SK-N-MC (cell line): ENCODE results near the gene RNF130.

Experiments used
- DNase-seq: peaks from one replicate; pipeline ENCODE4 v3.0.0-alpha.2; 2011; ENCODE audit warnings: low read depth, low spot score
- H3K27ac ChIP-seq: fragments of 200-600 bp; sonication (generic); 2 replicates; pipeline ENCODE4 v1.5.1; 2016; ENCODE audit warnings: mixed run types
- H3K36me3 ChIP-seq: fragments of 200-600 bp; sonication (generic); 2 replicates; pipeline ENCODE4 v1.6.1; 2017; ENCODE audit warnings: antibody characterized with exemption, low read length, mixed read lengths; ENCODE audit not compliant: insufficient read depth
- H3K4me3 ChIP-seq: fragments of 200-600 bp; sonication (generic); 2 replicates; pipeline ENCODE4 v1.5.1; 2016
- H3K9ac ChIP-seq: fragments of 200-600 bp; sonication (generic); 2 replicates; pipeline ENCODE4 v1.8.0; 2017; ENCODE audit warnings: mixed run types, mixed read lengths; ENCODE audit not compliant: insufficient read length
- H3K9me3 ChIP-seq: fragments of 200-600 bp; sonication (generic); 2 replicates; pipeline ENCODE4 v1.6.1; 2017; ENCODE audit warnings: low read depth, mild to moderate bottlenecking, antibody characterized with exemption, low read length, moderate library complexity, mixed read lengths
- EZH2 ChIP-seq: fragments of 200-600 bp; sonication (generic); IDR thresholded peaks from one replicate; pipeline ENCODE4 v1.6.1; 2017; ENCODE audit warnings: antibody characterized with exemption
- FOXP2 ChIP-seq: optimal IDR thresholded peaks from 2 replicates; pipeline ENCODE3; 2011; ENCODE audit warnings: mild to moderate bottlenecking, moderate library complexity; ENCODE audit not compliant: insufficient read depth; ENCODE audit errors: extremely low read length, control extremely low read depth
- POLR2AphosphoS5 ChIP-seq: IDR thresholded peaks from 2 replicates; pipeline ENCODE4 v1.6.1; 2012; ENCODE audit warnings: mild to moderate bottlenecking, low read depth, low read length, borderline replicate concordance

Gene RNF130

DNA sequence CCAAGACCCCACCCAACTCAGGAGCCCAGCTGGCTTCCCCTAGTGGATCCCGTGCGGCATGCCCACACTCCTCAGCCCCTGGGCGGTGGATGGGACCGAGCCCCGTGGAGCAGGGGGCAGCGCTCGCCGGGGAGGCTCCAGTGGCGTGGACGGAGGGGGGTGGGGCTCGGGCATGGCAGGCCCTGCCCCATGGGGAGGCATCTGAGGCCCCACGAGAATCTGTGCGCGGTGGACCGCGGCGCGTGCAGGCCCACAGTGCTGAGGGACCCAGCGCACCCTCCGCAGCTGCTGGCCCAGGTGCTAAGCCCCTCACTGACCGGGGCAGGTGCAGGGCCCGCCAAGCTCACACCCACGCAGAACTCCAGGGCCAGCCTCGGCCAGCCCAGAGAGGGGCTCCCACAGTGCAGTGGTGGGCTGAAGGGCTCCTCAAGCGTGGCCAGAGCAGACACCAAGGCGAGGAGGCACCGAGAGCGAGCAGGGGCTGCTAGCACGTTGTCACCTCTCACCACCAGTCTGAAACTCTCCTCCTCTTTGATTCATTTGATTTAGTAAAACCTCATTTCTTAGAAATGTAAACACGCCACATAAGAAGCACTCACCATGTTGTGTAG is 25.6 kb downstream of the RNF130 start:
- no peak overlapping the region for H3K27ac ChIP-seq
- peaks cover 7% of the 10 kb centered on the region; the same call in 1 of the 2 replicates for H3K36me3 ChIP-seq
- no peak for DNase-seq
- H3K9ac ChIP-seq = no peak overlapping the region
- no peak overlapping the region for H3K4me3 ChIP-seq
- TF ChIP-seq EZH2 = no peak
- TF ChIP-seq POLR2AphosphoS5 = no peak
- no peak for TF ChIP-seq FOXP2
- no peaks in the 10 kb centered on the region for H3K9me3 ChIP-seq

GRCh38 chr5:180043377-180043776 is 28.2 kb downstream of the RNF130 start:
- Histone ChIP-seq H3K9me3 (no peaks in the 10 kb centered on the region), H3K9ac (no peak overlapping the region), H3K4me3 (no peak overlapping the region), H3K27ac (no peak overlapping the region), H3K36me3 (peaks cover 29% of the 10 kb centered on the region)
- DNase-seq = no peak
- TF ChIP-seq EZH2 = no peak
- TF ChIP-seq FOXP2 = no peak
- no peak for TF ChIP-seq POLR2AphosphoS5

DNA sequence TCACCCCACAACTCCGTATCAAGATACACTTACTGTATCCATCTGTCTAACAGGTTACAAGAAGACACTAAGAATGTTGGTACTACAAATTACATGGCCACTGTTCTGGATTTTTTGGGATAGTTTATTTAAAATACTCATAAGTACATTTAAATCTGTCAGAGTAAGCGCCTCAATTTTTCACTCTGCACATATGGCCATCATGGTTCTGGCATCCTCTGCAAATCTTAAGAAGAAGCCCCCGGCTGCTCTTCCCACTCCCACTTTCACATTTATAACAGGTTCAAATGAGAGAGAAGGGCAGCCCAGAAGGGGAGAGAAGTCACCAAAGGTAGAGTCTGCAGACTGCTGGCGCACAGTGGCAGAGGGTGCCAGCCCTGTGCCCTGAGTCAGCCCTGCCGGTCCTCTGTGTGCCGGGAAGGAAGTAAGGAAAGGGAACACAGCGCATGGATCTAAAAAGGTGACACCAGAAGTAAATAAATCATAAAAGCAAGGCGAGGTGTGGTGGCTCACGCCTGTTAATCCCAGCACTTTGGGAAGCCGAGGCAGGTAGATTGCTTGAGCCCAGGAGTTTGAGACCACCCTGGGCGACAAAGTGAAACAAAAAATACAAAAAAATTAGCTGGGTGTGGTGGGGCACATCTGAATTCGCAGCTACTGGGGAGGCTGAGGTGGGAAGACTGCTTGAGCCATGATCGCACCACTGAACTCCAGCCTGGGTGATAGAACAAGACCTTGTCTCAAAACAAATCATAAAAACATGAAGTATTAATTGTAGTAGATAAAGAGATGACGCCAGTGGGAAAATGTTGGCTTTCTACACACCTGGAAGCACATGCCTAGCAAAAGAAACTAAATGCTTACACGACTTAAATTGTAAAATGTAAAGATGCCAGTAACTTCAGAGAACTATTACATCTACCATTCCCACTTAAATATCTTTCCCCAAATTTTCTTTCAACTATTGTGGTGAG is 30.0 kb downstream of the RNF130 start:
- Histone ChIP-seq H3K27ac (no peak overlapping the region), H3K36me3 (peaks cover 44% of the 10 kb centered on the region), H3K9me3 (peaks cover 3% of the 10 kb centered on the region), H3K9ac (no peak overlapping the region), H3K4me3 (no peak overlapping the region)
- TF ChIP-seq POLR2AphosphoS5 (no peak), EZH2 (no peak), FOXP2 (no peak)
- no peak for DNase-seq

DNA sequence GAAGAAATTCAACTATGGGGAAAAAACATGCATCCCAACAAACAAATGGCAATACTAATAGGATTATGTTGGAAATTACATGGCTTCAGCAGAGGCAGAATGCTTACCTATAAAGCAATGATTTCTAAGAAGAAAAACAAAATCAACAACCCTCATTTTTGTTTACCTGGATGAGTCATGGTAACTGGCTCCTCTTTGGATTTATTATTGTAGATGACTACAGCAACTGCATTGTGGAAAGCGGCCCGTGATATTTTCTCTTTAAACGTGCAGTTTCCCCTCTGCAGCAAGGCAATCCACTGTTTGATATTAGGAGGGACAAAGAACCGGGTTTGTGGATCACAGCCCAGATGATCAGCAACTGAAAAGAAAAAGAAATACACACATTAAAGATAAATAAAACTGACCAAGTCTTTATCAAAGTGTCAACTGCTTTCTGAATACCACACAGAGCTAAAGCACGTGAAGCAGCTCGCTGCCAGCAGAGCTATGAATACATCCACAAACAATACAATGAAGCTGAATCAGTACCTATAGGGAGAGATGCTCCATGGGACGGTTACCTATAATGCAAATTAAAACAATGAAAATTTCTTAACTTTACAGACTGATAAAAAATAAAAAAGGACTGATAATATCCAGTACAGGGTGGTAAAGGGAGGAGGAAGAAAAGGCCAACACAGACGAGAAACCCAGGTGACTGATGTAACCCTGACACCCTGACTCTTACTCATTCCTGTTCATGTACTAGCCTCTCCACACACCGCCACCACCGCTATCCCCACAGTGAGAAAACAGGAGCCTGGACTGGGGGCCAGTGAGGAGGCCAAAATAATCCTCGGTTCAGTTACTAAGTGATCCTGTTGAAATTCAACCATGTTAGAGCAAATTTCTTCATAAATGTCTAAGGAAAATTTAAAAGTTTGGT is 31.0 kb downstream of the RNF130 start:
- Histone ChIP-seq H3K9me3 (peaks cover 5% of the 10 kb centered on the region), H3K9ac (no peak overlapping the region), H3K4me3 (no peak overlapping the region), H3K36me3 (peaks cover 51% of the 10 kb centered on the region), H3K27ac (no peak overlapping the region)
- no peak for DNase-seq
- TF ChIP-seq FOXP2 = no peak
- TF ChIP-seq POLR2AphosphoS5 = no peak
- TF ChIP-seq EZH2 = no peak

DNA sequence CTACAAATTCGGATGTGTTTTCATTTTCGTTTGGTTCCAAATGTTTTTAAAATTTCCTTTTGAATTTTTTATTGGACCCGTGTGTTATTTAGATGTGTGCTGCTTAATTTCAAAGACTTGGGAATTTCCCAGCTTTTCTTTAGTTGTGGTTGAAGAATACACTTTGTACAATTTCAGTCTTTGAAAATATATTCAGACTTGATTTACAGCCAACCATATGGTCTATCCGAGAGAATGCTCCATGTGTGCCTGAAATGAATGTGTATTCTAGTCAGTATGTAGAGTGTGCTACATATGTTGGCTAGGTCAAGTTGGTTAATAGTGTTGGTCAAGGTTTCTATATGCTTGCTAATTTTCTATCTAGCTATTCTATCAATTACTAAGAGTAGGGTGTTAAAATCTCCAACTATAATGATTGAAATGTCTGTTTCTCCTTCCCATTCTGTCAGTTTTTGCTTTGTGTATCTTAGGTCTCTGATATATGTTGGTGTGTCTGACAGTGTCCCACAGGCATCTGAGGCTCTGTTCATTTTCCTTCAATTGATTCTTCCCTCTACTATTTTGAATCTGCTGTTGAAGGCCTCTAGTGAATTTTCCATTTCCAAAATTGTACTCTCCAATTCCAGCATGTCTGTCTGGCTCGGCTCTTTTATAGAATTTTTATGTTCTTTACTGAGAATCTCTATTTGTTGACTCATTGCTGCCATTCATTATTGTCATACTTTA is 36.2 kb downstream of the RNF130 start:
- H3K9ac ChIP-seq = no peak overlapping the region
- H3K4me3 ChIP-seq = no peak overlapping the region
- no peak for DNase-seq
- H3K27ac ChIP-seq = no peak overlapping the region
- TF ChIP-seq FOXP2 (no peak), POLR2AphosphoS5 (no peak), EZH2 (no peak)
- H3K36me3 ChIP-seq = peaks cover 89% of the 10 kb centered on the region
- H3K9me3 ChIP-seq = peaks cover 9% of the 10 kb centered on the region

GRCh38 chr5:180034564-180034963 is 37.0 kb downstream of the RNF130 start:
- Histone ChIP-seq H3K9me3 (peaks cover 9% of the 10 kb centered on the region), H3K36me3 (peaks cover 81% of the 10 kb centered on the region), H3K9ac (no peak overlapping the region), H3K27ac (no peak overlapping the region), H3K4me3 (no peak overlapping the region)
- TF ChIP-seq FOXP2 = no peak
- TF ChIP-seq POLR2AphosphoS5 = no peak
- no peak for TF ChIP-seq EZH2
- DNase-seq = no peak

- Histone ChIP-seq H3K4me3 (no peak overlapping the region), H3K36me3 (peaks cover 16% of the 10 kb centered on the region), H3K9me3 (no peaks in the 10 kb centered on the region), H3K9ac (no peak overlapping the region), H3K27ac (no peak overlapping the region)
- DNase-seq = no peak
- no peak for TF ChIP-seq FOXP2
- TF ChIP-seq POLR2AphosphoS5 = no peak
- no peak for TF ChIP-seq EZH2
Observed at GRCh38 chr5:180027459-180028089, 44.0 kb downstream of the RNF130 start.
